ENCODE data around the gene ATCAY. TPM values are rescaled to one million over a fixed set of nuclear protein-coding genes. Genes with fewer than 3 reads are reported as not detected.
"Not testable (repeated sequence)": the region's sequence is repeated elsewhere in the genome, so short reads cannot be mapped to it uniquely, and the experiment has no call there.

The ATCAY gene
- total RNA-seq, 4 donors from 2014 or later, result not detected

DNA sequence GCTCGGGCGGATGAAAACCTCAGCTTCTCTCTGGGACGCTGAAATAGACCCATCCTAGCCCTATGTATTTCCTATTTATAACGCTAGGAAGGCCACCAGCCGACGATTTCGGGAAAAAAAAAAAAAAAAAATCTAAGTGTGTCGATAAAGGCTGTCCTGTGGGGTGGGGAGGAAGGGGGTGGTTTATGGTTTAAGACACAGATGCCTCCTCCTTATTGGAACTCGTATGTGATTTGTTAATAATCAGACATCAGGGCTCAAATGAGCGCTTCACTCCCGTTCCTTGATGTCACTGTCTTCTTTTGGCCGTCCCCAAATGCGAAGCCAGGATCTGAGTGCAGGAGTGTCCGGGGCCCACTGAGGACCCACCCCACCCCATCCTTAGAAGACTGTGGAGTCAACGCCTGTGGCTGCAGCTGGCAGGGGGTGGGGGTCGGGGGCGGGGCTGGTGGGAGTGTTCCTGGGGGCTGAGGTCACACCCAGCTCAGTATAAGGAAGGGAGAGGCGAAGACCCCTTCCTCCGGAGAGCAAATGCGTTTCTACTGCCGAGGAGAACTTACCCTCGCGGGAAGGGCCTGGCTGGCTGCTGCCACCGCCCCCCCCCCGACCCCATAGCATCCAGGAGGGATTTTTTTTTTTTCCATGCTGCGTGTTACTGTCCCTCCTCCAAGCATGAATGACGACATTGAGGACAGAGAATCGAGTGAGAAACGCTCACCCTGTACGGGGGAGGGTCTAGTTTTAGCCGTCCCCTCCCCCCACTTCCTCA, 971 bp downstream of the ATCAY start:
- TF ChIP-seq, protein P1, sequence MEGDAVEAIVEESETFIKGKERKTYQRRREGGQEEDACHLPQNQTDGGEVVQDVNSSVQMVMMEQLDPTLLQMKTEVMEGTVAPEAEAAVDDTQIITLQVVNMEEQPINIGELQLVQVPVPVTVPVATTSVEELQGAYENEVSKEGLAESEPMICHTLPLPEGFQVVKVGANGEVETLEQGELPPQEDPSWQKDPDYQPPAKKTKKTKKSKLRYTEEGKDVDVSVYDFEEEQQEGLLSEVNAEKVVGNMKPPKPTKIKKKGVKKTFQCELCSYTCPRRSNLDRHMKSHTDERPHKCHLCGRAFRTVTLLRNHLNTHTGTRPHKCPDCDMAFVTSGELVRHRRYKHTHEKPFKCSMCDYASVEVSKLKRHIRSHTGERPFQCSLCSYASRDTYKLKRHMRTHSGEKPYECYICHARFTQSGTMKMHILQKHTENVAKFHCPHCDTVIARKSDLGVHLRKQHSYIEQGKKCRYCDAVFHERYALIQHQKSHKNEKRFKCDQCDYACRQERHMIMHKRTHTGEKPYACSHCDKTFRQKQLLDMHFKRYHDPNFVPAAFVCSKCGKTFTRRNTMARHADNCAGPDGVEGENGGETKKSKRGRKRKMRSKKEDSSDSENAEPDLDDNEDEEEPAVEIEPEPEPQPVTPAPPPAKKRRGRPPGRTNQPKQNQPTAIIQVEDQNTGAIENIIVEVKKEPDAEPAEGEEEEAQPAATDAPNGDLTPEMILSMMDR (IDR thresholded peaks at IDR 0.05), result no peak
- no peak for ATAC-seq (ENCODE audit: low FRiP score)
- DNase-seq (ENCODE audit: low spot score), result no peak

DNA sequence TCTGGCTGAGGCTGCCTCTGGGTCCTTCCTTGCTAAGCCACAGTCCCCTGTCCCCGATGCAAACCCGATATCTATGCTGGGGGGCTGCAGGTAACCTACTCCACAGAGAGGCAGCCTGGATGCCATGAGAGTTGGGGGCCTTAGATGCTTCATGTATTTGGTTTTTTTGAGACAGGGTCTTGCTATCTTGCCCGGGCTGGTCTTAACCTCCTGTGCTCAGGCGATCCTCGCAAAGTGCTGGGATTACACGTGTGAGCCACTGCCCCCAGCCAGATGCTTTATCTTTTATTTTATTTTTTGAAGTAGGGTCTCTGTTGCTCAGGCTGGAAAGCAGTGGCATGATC, 1.5 kb downstream of the ATCAY start:
- TF ChIP-seq, protein P1 (IDR thresholded peaks at IDR 0.05), result no peak
- ATAC-seq (ENCODE audit: low FRiP score), result no peak
- DNase-seq (ENCODE audit: low spot score), result no peak

DNA sequence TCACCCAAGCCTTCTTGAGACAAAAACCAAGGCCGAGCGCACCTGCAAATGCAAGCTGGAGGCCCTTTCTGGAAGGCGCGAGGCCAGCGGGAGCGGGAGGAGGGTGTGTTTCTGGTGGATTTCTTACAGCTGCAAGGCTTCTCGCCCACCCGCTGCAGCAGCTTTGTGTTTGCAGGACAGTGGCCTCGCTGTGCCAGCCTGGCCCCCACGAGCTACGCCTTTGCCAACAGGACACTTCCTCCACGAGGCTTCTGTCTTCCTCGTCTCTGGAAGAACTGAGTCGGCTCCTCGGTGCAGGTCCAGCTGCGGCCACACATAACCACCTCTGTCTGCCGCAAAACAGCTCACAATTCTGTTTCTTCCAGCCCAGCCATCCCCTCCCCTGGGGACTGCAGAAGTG, 10.1 kb downstream of the ATCAY start:
- TF ChIP-seq, protein P1 (IDR thresholded peaks at IDR 0.05), result no peak
- no peak for DNase-seq (ENCODE audit: low spot score)
- ATAC-seq (ENCODE audit: low FRiP score), result no peak

DNA sequence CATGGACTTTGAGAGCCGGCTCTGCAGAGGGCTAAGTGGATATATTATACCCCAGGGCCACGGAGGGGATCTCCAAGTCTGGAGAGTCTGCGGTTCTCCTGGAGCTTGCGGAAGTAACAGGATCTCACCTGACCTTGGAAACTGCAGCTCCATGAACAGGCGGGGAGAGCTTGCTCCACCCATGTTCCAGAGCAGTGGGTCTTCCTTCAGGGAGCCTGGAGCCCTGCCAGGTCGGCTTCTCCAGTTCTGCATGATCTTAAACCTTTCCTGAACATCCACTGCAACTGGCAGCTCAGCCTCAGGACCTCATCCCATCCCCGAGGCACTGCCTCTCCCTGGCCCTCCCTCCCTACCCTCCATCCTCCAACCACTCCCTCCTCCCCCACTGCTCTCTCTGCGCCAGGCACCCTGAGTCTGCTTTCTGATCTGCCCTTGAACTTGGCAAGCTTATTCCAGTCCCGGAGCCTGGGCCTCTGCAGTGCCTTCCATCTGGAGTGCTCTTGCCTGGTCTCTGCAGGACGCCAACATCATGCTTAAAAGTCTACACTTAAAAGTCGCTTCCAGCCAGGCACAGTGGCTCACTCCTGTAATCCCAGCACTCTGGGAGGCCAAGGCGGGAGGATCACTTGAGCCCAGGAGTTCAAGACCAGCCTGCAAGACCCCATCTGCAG, 13.2 kb downstream of the ATCAY start:
- DNase-seq (ENCODE audit: low spot score) (no peak), ATAC-seq (ENCODE audit: low FRiP score) (no peak)
- TF ChIP-seq, protein P1 (IDR thresholded peaks at IDR 0.05), result no peak

DNA sequence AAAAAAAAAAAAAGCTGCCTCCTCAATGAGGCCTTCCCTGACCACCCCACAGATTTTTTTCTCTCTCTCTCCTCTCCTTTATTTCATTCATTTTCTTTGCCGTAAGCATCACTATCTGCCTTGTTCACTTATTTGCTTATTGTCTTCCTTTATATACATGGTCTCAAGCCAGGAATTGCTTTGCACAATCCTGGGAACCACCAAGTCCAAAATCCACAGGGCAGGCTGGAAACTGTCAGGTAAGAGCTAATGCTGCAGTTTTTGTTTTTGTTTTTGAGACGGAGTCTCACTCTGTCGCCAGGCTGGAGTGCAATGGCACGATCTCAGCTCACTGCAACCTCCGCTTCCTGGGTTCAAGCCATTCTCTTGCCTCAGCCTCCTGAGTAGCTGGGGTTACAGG, 14.5 kb downstream of the ATCAY start:
- ATAC-seq (ENCODE audit: low FRiP score); DNase-seq (ENCODE audit: low spot score): not testable (repeated sequence)

DNA sequence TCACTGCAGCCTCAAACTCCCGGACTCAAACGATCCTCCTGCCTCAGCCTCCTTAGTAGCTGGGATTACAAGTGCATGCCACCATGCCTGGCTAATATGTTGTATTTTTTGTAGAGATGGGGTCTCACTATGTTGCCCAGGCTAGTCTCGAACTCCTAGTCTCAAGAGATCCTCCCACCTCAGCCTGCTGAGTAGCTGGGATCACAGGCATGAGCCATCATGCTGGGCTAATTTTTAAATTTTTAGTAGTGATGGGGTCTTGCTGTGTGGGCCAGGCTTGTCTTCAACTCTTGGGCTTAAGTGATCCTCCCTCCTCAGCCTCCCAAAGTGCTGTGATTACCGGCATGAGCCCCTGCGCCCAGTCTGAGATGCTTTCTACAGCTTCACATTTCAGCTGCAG, 15.3 kb downstream of the ATCAY start:
- DNase-seq (ENCODE audit: low spot score) (no peak), ATAC-seq (ENCODE audit: low FRiP score) (no peak)
- TF ChIP-seq, protein P1 (IDR thresholded peaks at IDR 0.05), result no peak

DNA sequence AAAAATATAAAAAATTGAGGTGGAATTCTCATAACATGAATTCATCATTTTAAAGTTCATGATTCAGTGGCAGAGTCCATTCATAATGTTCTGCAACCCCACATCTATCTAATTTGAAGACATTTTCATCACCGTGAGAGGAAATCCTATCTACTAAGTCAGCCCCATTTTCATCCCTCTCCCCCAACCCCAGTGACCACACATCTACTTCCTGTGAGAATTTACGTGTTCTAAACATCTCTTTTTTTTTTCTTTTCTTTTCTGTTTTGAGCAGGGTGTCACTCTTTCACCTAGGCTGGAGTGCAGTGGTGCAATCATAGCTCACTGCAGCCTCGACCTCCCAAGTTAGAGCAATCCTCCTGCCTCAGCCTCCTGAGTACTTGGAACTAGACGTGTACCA, 17.5 kb downstream of the ATCAY start:
- no peak for ATAC-seq (ENCODE audit: low FRiP score)
- no peak for DNase-seq (ENCODE audit: low spot score)
- TF ChIP-seq, protein P1 (IDR thresholded peaks at IDR 0.05), result no peak

Measured in omental fat pad (tissue), 4 donors.